H9 (cell line): Measurements from ENCODE around the gene LEFTY1. TPM values are rescaled to one million over a fixed set of nuclear protein-coding genes. Genes with fewer than 3 reads are reported as not detected.
A peak's percentile ranks its signal among the peaks of the same experiment; 100 is the strongest.

Experiments
- DNase-seq: peaks from one replicate; pipeline ENCODE4 v3.0.0-alpha.2; 2017
- H2AFZ ChIP-seq: one replicate; pipeline ENCODE4 v1.6.1; 2013; ENCODE audit warnings: mild to moderate bottlenecking, low read length, control low read depth, moderate library complexity
- H2AK5ac ChIP-seq: 2 replicates; pipeline ENCODE4 v1.6.1; 2013; ENCODE audit warnings: low read length, control low read depth, mixed read lengths; ENCODE audit not compliant: insufficient read length
- H2BK120ac ChIP-seq: one replicate; pipeline ENCODE4 v1.6.1; 2013; ENCODE audit warnings: low read depth, mild to moderate bottlenecking, low read length, control low read depth, inconsistent platforms; ENCODE audit not compliant: poor library complexity, severe bottlenecking
- H2BK12ac ChIP-seq: 2 replicates; pipeline ENCODE4 v1.6.1; 2013; ENCODE audit warnings: low read length, control low read depth, mixed read lengths, low read depth; ENCODE audit not compliant: insufficient read length
- H2BK15ac ChIP-seq: 2 replicates; pipeline ENCODE4 v1.6.1; 2013; ENCODE audit warnings: low read depth, low read length, control low read depth
- H2BK20ac ChIP-seq: one replicate; pipeline ENCODE4 v1.6.1; 2013; ENCODE audit warnings: low read depth, mild to moderate bottlenecking, low read length, control low read depth, inconsistent platforms; ENCODE audit not compliant: poor library complexity, severe bottlenecking
- H2BK5ac ChIP-seq: 2 replicates; pipeline ENCODE4 v1.6.1; 2013; ENCODE audit warnings: low read length, control low read depth, mixed read lengths; ENCODE audit not compliant: insufficient read length
- H3K14ac ChIP-seq: 2 replicates; pipeline ENCODE4 v1.6.1; 2013; ENCODE audit warnings: low read length, control low read depth; ENCODE audit not compliant: insufficient read depth
- H3K18ac ChIP-seq: 2 replicates; pipeline ENCODE4 v1.6.1; 2013; ENCODE audit warnings: low read depth, mild to moderate bottlenecking, mixed read lengths, low read length, control low read depth; ENCODE audit not compliant: insufficient read length
- H3K23ac ChIP-seq: 2 replicates; pipeline ENCODE4 v1.6.1; 2013; ENCODE audit warnings: low read length, control low read depth, mixed read lengths, low read depth; ENCODE audit not compliant: insufficient read length
- H3K23me2 ChIP-seq: 2 replicates; pipeline ENCODE4 v1.6.1; 2013; ENCODE audit warnings: low read depth, mild to moderate bottlenecking, mixed read lengths, low read length, control low read depth; ENCODE audit not compliant: insufficient read length, poor library complexity, severe bottlenecking
- H3K27ac ChIP-seq: 2 replicates; pipeline ENCODE4 v1.5.1; 2013; ENCODE audit warnings: low read length, control low read depth, mixed read lengths, low read depth; ENCODE audit not compliant: insufficient read length
- H3K27me3 ChIP-seq: 2 replicates; pipeline ENCODE4 v1.6.1; 2013; ENCODE audit warnings: low read length, control low read depth, inconsistent platforms; ENCODE audit not compliant: insufficient read depth
- H3K4ac ChIP-seq: 2 replicates; pipeline ENCODE4 v1.6.1; 2013; ENCODE audit warnings: low read depth, mild to moderate bottlenecking, control low read depth, inconsistent platforms, low read length, moderate library complexity
- H3K4me1 ChIP-seq: 2 replicates; pipeline ENCODE4 v1.6.1; 2013; ENCODE audit warnings: low read length, control low read depth, inconsistent platforms; ENCODE audit not compliant: insufficient read depth
- H3K4me2 ChIP-seq: 2 replicates; pipeline ENCODE4 v1.6.1; 2013; ENCODE audit warnings: low read length, control low read depth, mixed read lengths; ENCODE audit not compliant: insufficient read length, insufficient read depth
- H3K56ac ChIP-seq: 2 replicates; pipeline ENCODE4 v1.6.1; 2013; ENCODE audit warnings: low read depth, mild to moderate bottlenecking, mixed read lengths, low read length, control low read depth; ENCODE audit not compliant: insufficient read length
- H3K79me1 ChIP-seq: 2 replicates; pipeline ENCODE4 v1.6.1; 2013; ENCODE audit warnings: low read depth, mild to moderate bottlenecking, moderate library complexity, low read length, control low read depth, inconsistent platforms; ENCODE audit not compliant: insufficient read depth, poor library complexity, severe bottlenecking
- H3K79me2 ChIP-seq: 2 replicates; pipeline ENCODE4 v1.6.1; 2013; ENCODE audit warnings: low read length, control low read depth, inconsistent platforms; ENCODE audit not compliant: insufficient read depth
- H3K9ac ChIP-seq: 2 replicates; pipeline ENCODE4 v1.6.1; 2013; ENCODE audit warnings: low read length, control low read depth, mixed read lengths; ENCODE audit not compliant: insufficient read length; ENCODE audit errors: extremely low read depth
- H3K9me3 ChIP-seq: one replicate; pipeline ENCODE4 v1.6.1; 2013; ENCODE audit warnings: low read depth, low read length, inconsistent platforms; ENCODE audit not compliant: control insufficient read depth
- H3T11ph ChIP-seq: one replicate; pipeline ENCODE4 v1.6.1; 2013; ENCODE audit warnings: mild to moderate bottlenecking, low read length, control low read depth, inconsistent platforms
- H4K20me1 ChIP-seq: one replicate; pipeline ENCODE4 v1.6.1; 2013; ENCODE audit not compliant: control insufficient read depth, insufficient read length, insufficient read depth
- H4K5ac ChIP-seq: 2 replicates; pipeline ENCODE4 v1.6.1; 2013; ENCODE audit warnings: low read depth, mild to moderate bottlenecking, mixed read lengths, low read length, control low read depth; ENCODE audit not compliant: insufficient read length
- H4K8ac ChIP-seq: replicated peaks from 2 replicates; pipeline ENCODE4 v1.6.1; 2013; ENCODE audit warnings: low read length, control low read depth, mixed read lengths, low read depth; ENCODE audit not compliant: insufficient read length
- H4K91ac ChIP-seq: 2 replicates; pipeline ENCODE4 v1.6.1; 2013; ENCODE audit warnings: low read depth, mild to moderate bottlenecking, moderate library complexity, mixed read lengths, low read length, control low read depth; ENCODE audit not compliant: insufficient read length
- H3K27ac Mint-ChIP-seq, 3 experiments: 2 replicates in 2 of 3; 3 replicates in 1 of 3; pipeline ENCODE4 v1.8.0; 2020 to 2021; ENCODE audit warnings: mixed read lengths in 3 of 3, mild to moderate bottlenecking in 1 of 3, moderate library complexity in 1 of 3
- H3K27me3 Mint-ChIP-seq: 2 replicates; pipeline ENCODE4 v1.8.0; 2021; ENCODE audit warnings: low read depth, mild to moderate bottlenecking, moderate library complexity, mixed read lengths
- H3K36me3 Mint-ChIP-seq, 3 experiments: 2 replicates in 2 of 3; 3 replicates in 1 of 3; pipeline ENCODE4 v1.8.0; 2020 to 2021; ENCODE audit warnings: low read depth in 3 of 3, mixed read lengths in 3 of 3; ENCODE audit not compliant: insufficient read depth in 1 of 3
- H3K4me1 Mint-ChIP-seq, 2 experiments: 2 replicates each; pipeline ENCODE4 v1.8.0; 2020; ENCODE audit warnings: mixed read lengths in 2 of 2
- H3K4me3 Mint-ChIP-seq, 2 experiments: 2 replicates in 1 of 2; 3 replicates in 1 of 2; pipeline ENCODE4 v1.8.0; 2020 to 2021; ENCODE audit warnings: mild to moderate bottlenecking in 2 of 2, mixed read lengths in 2 of 2, moderate library complexity in 1 of 2
- H3K9me3 Mint-ChIP-seq, 2 experiments: 2 replicates in 1 of 2; 3 replicates in 1 of 2; pipeline ENCODE4 v1.8.0; 2020; ENCODE audit warnings: mild to moderate bottlenecking in 2 of 2, mixed read lengths in 2 of 2, moderate library complexity in 1 of 2
- CTCF ChIP-seq: fragments of 200-600 bp; sonication (generic); conservative IDR thresholded peaks from 3 replicates; pipeline ENCODE4 v1.8.0; 2021; ENCODE audit warnings: antibody characterized with exemption, mild to moderate bottlenecking
- WGBS: extraction: QIAGEN DNeasy Blood & Tissue Kit; methylation state at CpG from one replicate; pipeline ENCODE4 v1.1.7; 2013; ENCODE audit warnings: missing lambda C conversion rate, low lambda C conversion rate, mixed read lengths; ENCODE audit not compliant: insufficient read length; ENCODE audit errors: extremely low coverage; 5-methylcytosine and 5-hydroxymethylcytosine counted together
- total RNA-seq: library from RNA; stranded (reverse); gene quantifications from 2 replicates; pipeline ENCODE4 v1.2.1, GENCODE V29; 2021

Gene LEFTY1
- total RNA-seq, 1 experiment from 2014 or later, result 107 TPM

GRCh38 chr1:225881959-225882693 lies 6.8 kb downstream of the LEFTY1 start, which contains the start of gene TMEM63A:
Gene TMEM63A (minus strand): TSS chr1:225882380. CDS start chr1:225877580, 4,800 bp downstream.
- Histone ChIP-seq H3K4me2 (peak within 1 kb of the TSS; percentile 83), H2AFZ (no peak within 1 kb of the TSS), H2BK5ac (no peak within 1 kb of the TSS), H3K18ac (peak within 1 kb of the TSS; percentile 85), H3K14ac (peak within 1 kb of the TSS; percentile 78), H3T11ph (no peak within 1 kb of the TSS), H4K5ac (peak within 1 kb of the TSS; percentile 25), H3K27me3 (no peaks in the 10 kb centered on the region), H2AK5ac (no peak within 1 kb of the TSS), H4K8ac (no peak within 1 kb of the TSS), H3K23me2 (peaks cover 21% of the 10 kb centered on the region), H3K79me2 (peaks cover 9% of the 10 kb centered on the region; the same call in 1 of the 2 replicates), H3K23ac (no peak within 1 kb of the TSS), H3K79me1 (no peaks in the 10 kb centered on the region), H3K4ac (peak within 1 kb of the TSS; percentile 37; the same call in 1 of the 2 replicates), H2BK120ac (no peak within 1 kb of the TSS), H3K56ac (no peak within 1 kb of the TSS), H2BK12ac (no peak within 1 kb of the TSS), H2BK15ac (no peak within 1 kb of the TSS; the same call in 1 of the 2 replicates), H4K20me1 (no peaks in the 10 kb centered on the region), H4K91ac (peak within 1 kb of the TSS; percentile 33), H2BK20ac (no peak within 1 kb of the TSS), H3K4me1 (peaks cover 12% of the 10 kb centered on the region; the same call in 1 of the 2 replicates), H3K27ac (no peak within 1 kb of the TSS), H3K9ac (peak within 1 kb of the TSS; percentile 78), H3K9me3 (no peaks in the 10 kb centered on the region)
- Mint-ChIP-seq H3K27ac (peak within 1 kb of the TSS in 2 of 3 experiments; percentile 91; a peak in 4 of 7 replicates), H3K36me3 (peaks cover 7 to 27% (median 9%) of the 10 kb centered on the region in 3 experiments; a peak in 5 of 7 replicates), H3K27me3 (peaks cover 2% of the 10 kb centered on the region; the same call in 1 of the 2 replicates), H3K9me3 (no peaks in the 10 kb centered on the region), H3K4me1 (peaks cover 37 to 50% of the 10 kb centered on the region in 2 experiments), H3K4me3 (peak within 1 kb of the TSS; percentile 78 to 88)
- DNase-seq, result peak; percentile 91
- no CpG with 5 or more reads among the region's 64 CpGs for WGBS
- TF ChIP-seq CTCF, result peak; percentile 38
